ENCODE results near the gene ABHD16A. TPM values are rescaled to one million over a fixed set of nuclear protein-coding genes. Genes with fewer than 3 reads are reported as not detected.

ABHD16A gene
- total RNA-seq, 1 experiment from 2014 or later: 50.5 TPM

DNA sequence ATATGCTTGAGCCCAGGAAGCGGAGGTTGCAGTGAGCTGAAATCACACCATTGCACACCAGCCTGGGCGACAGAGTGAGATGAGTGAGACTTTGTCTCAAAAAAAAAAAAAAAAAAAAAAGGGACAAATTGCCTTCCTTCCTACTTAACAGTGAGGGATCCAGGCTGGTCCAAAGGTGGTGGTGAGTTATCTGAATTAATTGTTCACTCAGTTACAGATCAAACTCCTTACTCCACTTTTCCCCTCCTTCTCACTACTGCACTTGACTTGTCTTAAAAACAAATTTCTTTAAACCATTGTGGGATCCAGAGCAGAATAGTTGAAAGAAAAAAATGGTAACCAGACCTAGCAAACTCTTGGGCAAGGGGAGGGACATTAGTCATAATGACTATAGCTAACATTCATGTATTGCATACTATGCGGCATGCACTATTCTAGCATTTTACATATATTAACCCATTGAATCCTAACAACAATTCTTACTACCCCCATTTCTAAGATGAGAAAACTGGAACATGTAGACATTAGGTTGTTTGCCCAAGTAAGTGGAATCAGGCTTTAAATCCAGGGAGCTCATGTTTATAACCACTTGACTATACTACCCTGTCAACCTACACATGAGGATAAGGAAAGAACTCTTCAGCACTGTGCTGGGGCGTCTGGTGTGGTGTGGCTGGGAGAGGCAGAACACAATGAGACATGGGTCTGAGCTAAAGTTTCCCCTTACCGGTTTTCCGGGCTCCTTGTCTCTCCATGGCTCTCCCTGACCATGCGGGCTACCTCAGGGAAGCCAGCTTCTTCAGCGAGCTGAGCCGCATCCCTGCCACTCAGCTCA is 39.8 kb downstream of the ABHD16A start:
- DNase-seq (ENCODE audit: low read depth): peak; percentile 41

DNA sequence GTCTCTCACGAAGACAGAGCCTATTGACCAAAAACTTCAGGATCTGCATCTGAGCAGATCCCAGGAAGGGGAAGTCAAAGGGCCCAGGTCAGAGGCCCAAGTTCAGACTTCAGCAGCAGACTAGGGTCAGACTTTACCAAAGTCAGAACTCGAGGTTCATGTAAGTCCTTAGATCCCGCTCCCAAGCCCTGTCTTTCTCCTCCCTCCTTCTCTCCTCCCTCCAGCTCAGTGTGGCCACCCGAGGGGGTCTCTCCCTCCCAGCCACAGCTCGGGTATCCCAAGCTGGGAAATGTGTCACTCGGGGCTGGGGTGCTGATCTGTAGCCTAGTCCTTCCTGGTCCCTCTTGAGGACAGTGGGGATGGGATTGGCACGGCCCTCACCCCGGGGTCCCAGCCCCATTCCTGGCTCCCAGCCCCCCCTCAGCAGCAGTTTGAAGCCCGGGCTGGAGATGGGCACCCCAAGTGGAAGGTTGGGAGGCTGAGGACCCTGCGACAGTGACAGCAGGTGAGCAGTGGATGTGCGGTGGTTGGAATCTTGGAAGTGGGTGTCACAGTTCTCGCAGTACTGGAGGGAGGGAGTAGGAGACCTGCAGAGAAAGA is 40.9 kb downstream of the ABHD16A start:
- no peak for DNase-seq (ENCODE audit: low read depth)

DNA sequence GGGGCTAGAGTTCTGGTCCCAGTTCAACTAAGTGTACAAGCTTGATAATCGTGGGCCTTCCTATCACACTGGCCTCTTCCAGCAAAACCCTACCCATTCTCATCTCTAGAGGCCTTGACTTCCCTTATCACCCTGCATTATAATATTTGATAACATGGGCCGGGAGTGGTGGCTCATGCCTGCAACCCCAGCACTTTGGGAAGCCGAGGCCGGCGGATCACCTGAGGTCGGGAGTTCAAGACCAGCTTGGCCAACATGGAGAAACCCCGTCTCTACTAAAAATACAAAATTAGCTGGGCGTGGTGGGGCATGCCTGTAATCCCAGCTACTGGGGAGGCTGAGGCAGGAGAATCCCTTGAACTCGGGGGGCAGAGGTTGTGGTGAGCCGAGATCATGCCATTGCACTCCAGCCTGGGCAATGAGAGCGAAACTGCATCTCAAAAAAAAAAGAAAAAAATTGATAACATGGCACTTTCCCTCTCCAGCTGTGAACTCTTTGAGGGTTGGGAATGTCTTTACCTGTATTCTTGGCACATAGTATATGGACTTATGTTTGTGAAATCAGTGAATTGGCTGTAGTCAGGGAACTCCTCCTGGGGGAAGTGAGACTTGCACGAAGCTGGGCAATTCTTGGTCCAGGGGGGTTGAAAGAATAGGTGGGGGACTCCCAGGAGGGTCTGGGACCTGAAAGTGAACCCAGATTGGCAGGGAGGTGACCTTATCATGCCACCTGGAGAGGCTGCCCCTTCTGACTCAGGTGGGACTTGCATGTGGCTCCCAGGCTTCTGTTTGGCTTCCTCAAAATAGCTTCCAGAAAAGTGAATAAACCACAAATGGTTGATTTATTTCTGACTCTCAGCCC is 41.6 kb downstream of the ABHD16A start:
- no peak for DNase-seq (ENCODE audit: low read depth)

DNA sequence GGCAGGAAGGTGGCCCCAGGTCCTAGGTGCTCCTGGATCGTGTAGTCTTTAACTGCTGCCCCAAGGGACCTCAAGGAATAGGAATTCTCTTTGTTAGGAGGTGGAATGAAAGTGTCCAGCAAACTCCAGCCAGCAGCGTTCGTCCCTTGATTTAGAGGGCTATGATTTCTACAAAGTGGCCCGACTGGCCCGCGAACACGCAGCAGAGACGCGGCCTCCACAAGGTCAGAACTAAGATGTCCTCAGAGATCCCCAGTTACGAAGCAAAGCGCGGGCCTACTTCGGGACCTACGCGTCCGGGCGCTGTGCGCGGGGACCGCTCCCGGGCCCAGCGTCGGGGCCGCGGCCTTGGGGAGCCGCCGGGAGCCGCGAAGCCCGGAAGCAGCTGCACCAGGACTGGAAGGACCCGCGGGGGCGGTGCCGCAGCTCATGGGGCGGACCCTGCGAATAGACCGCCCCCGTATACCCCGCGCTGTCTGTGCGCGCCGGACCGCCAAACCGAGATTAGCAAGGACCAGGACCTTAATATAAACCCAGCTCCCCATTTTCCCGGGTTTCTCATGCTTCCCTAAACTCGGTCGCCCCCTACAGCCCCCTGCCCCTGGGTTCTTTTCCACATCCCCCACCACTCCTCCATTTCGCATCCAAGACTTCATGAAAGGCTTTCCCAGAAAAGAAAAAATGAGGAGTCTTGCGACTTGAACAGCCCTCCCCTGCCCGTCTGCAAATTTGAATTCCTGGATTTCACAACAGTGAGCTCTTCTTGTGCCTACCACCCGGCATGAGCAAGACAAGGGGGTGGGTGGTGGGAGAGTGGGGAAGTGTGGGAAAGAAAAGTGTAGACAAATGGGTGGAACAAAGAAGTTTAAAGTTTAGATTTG is 42.5 kb downstream of the ABHD16A start, which contains the start of gene C6orf47:
C6orf47 (minus strand) TSS at position 398 of the 881 bp plus-strand sequence. CDS start 831 bp downstream, outside the sequence.
- peak; percentile 83 for DNase-seq (ENCODE audit: low read depth)

DNA sequence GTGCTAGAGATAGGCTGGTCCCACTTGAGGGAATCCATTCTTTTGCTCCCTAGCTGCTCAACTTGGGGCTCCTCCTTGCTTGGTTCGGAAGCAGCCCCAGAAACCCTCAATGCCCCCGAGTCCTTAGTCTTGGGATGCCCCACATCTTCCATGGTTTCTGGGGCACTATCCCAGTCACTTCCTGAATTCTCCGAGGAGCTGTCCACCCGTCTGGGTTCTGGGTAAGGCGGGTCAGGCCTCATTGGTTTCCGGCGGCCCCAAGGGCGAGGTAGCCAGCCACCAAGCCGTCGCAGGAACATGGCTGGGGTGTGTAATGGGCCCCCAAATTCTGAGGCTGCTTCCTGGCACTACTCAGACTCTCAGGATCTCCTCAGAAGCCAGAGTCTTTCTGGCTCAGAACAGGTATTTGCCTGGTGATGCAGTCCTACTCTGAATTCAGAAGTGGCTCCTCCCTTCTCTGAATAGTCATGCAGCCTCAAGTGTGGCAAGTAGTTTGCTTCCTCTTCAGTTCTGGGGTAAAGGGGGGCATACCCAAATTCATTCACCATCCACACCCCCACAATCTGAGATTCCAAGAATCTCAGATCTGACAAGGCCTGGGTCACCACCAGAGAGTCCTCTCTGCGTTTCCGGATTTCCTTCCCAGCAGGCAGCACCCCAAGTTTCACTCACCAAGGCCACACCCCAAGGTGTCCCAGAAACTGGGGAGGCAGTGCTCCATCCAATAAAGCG is 43.3 kb downstream of the ABHD16A start:
- DNase-seq (ENCODE audit: low read depth): peak; percentile 28

DNA sequence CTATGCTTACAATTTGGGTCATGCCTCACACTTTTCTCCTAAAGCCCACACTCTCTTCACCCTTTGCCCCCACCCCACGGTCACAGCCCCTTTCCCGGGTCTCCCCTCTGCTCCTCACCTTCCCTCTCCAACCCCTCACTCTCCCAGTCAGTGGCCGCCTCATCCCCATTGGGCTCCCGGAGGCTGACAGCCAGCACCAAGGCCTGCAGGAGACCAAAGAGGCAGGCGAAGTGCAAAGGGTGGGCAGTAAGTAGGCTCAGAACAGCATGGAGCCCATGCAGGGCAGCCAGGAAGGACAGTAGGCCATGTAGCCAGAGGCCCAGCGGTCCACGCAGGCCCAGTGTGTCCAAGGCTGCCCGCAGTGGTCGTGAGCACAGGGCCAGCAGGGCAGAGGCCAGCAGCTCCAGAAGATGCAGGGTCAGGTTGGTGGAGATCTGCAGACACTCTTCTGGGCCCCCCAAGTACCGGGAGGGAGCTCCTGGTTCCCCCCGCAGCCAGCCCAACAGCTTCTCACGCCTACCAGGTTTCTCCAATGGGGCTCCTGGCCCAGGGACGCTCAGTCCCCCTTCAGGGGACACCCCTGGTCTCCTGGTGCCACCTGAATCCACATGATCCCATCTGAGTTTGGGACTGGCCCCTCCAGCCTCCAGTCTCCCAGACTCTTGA is 44.0 kb downstream of the ABHD16A start:
- DNase-seq (ENCODE audit: low read depth): no peak

DNA sequence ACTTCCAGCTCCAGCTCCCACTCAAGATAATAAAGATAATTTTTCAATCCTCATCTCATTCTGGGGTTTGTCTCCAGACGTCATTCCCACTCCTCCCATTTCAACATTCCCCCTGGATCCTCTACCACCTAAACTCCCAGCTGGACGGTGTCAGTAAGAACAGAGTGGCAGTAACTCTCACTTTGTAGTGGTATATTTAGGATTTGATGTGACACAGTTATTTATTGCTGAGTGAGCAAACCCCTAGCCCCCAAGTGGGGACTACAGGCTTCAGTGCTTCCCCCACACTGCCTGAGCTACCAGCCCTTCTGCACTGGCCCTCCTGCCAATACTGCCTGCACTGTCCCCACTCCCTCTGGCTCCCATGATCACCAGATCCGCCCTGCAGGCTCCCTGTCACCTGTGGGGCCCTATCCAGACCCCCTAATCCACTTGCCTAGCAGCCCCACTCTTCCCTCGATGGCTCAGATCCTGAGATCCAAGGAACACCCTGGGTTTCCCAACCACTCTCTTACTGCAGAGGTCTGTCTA is 44.9 kb downstream of the ABHD16A start:
- DNase-seq (ENCODE audit: low read depth): no peak

DNA sequence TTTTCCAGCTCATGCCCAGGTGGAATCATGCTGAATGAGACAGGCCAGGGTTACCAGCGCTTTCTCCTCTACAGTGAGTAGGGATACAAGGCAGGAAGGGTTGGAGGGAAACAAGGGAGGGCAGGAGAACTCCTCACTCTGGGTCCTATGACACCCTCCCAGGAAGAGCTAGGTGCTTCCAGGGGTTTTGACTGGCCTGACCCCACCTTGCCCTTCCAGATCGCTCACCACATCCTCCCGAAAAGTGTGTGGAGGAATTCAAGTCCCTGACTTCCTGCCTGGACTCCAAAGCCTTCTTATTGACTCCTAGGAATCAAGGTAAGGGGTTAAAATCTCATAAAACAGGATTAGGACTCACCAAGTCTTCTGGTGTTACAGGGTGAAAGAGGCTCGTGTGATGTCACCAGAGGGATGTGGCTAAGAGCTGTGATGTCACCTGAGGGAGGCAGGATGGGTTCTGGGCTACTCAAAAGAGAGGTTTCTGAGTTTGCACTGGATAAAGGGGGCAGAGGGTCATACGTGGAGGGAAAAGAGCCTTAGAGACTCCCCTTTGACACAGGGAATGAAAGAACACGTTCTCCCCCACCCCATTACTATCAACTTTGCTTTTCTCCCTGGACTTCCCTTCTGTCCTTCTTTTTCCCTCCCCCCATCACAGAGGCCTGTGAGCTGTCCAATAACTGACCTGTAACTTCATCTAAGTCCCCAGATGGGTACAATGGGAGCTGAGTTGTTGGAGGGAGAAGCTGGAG is 45.5 kb downstream of the ABHD16A start:
- DNase-seq (ENCODE audit: low read depth): no peak

DNA sequence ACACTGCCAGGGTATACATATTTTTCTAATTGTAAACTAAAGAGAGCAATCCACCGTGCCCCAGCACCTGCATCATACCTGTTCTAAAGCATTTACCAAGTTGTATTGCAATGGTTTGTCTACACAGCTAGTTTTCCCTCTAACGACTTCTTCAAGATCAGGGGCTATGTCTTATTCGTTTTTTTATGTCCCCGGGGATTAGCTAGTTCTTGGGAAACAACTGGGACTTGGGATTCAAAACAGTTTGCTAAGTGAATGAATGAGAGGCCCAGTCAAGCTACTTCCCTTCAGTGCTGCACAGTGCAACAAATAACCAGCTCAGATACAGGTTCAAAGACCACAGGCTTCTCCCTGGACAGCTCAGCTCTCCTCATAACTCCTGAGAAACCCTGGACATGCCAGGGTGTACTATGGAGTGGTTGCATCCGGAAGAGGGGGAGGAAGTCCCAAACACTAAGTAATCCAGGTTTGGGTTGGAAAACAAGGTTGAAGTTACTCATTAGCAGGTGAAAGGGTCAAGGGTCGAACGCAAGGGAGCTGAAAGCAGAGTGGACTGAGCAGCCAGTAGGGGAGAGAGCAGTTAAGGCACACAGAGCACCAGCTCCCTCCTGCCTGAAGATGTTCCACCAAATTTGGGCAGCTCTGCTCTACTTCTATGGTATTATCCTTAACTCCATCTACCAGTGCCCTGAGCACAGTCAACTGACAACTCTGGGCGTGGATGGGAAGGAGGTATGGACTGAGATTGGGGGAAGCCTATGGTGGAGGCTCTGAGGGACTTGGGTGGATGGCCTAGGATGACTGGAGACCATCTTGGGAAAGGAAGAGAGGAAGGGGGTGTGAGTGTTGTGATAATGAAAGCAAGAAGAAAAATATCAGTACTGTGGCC is 47.5 kb downstream of the ABHD16A start, which contains the start of gene APOM:
APOM (plus strand) TSS at position 546 of the 889 bp plus-strand sequence; CDS start at position 619, 73 bp downstream.
- no peak for DNase-seq (ENCODE audit: low read depth)

DNA sequence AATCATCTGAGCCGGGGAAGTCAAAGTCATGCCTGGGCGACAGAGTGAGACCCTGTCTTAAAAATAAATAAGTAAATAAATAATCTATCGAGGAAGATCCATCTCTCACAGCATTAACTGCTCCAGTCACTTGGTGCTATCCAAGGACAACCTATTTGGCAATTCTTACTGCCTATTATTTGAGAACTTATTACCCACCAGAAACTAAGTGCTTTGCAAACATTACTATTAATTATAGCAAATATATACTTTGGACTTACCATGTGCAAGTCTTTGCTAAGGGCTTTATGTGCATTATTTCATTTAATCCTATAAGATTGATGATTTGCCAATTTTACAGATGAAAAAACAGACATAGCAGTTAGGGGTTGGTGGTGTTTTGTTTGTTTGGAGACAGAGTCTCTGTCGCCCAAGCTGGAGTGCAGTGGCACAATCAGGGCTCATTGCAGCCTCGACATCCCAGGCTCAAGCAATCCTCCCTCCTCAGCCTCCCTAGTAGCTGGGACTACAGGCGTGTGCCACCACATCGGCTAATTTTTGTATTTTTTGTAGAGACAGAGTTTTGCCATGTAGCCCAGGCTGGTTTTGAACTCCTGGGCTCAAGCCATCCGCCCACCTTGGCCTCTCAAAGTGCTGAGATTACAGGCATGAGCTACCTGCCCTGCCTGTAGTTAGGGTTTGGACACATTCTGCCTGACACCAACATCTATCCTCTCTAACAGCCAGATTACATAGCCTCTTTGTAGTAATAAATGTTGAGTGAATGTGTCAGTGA is 48.4 kb downstream of the ABHD16A start:
- DNase-seq (ENCODE audit: low read depth): no peak

DNA sequence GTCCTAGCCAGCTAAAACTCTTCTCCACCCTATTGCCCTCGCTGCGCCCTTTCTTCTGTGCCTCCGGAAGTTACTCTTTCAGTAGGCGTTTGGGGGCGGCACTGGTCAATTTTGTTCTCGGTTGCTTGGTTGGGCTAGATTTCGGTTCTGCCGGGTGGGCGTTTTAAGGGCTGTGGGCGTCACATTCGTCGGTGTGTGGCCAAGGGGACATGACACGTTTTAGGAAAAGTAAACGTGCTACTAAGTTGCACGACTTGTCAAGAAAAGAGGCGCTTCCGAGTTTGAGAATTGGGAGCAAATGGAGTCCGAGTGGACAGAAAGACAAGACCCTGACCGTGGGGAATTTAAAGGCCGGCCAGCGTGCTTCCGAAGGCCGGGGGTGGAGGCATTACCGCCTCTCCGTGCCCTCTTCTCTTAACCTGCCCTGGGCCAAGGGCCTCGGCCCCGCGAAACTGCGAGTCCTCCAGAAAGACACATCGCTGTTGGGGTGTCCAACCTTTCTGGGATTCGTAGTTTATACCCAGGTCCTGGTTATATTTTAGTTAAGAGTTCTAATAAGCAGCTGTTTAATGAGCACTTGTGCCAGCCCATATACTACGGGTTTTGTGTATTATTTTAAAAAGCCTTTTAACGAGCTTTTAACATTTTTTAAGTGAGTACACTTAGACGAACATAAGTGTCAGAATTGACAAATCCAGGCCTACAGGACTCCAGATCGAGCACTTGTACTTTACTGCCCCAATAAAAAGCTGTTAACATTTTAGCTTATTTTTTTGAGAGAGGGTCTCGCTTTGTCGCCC is 50.0 kb downstream of the ABHD16A start:
- DNase-seq (ENCODE audit: low read depth): no peak

DNA sequence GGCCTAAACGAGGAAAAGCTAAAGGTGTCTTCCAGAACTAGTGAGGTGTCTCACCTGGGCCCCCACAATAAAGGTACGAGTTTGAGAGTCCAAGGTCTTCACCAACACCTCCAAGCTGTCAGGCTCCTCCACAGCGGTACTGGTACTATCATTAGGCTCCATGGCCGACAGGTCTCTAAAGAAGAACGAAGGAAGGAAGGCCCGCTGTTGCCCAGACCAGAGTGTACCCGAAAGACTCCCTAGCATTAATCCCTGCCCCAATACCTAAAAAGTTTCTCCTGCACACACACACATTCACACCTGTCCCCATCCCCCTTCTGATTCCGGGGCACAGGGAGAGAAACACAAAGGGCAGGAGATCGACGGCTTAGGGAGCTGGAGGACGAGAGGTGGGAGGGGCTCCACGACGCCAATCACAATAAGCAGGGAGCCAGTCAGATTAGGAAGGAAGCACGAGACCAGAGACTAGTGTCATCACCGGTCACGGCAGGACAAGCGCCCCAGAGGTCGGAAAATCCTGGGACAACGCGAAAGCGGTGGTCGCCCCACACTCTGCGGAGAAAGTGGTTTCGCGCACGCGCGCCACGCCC is 51.4 kb downstream of the ABHD16A start:
- peak; percentile 75 for DNase-seq (ENCODE audit: low read depth)

DNA sequence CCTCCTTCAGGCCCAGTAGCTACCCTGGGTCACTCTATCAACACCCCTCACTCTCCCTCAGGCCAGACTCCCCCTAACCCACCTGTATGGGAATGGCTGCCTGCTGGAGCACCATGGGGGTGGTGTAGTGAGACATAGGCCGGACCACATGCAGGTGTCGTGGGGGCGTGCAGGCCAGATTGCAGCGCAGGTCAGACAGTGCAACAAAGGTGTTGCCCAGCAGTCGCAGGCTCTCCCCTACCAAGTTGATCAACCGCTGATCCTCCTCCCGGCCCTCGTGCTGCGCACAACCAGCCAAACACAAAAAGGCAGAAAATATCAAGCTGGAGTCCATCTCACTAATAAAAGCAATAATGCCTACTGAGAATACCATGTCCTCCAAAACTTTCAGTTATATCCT is 57.8 kb downstream of the ABHD16A start:
- DNase-seq (ENCODE audit: low read depth): no peak

DNA sequence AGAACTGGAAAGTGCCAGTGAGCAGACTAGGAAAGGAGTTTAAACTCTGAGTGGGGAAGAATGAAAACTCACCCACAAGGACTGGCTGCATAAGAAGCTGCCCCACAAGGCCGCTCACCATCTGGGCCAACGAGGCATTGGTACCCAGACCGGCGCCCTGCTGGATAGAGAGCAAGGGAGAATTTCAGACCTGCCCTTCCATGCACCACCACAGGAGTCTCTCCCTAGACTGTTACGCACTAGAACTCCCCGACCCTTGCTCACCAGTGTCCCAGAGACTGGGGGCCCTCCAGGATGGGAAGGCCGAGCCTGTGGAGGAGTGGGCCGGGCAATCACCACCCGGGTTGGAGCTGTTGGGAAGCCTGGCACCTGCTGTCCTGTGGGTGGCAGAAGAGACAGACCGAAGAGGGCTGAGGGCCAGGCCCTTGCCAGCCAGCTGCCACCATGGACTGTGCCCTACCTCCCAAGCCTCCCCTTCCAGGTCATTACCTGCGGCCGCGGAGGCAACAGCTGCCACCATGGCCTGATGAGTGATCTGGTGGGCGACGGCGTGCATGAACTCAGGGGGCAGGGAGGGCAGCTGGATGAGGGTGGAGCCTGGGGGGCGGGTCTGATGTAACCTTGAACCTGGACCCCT is 59.2 kb downstream of the ABHD16A start:
- no peak for DNase-seq (ENCODE audit: low read depth)
